ENCODE results near the gene GRIP1. TPM values are rescaled to one million over a fixed set of nuclear protein-coding genes. Genes with fewer than 3 reads are reported as not detected.

The GRIP1 gene
- total and polyA plus RNA-seq, 2 experiments from 2014 or later = 5.1 to 13.7 TPM

GRCh38 chr12:66666481-66666880 is 12.4 kb downstream of the GRIP1 start (continued):
- TF ChIP-seq ZNF462 (CRISPR knock-in tag; IDR thresholded peaks at IDR 0.05) = no peak

DNA sequence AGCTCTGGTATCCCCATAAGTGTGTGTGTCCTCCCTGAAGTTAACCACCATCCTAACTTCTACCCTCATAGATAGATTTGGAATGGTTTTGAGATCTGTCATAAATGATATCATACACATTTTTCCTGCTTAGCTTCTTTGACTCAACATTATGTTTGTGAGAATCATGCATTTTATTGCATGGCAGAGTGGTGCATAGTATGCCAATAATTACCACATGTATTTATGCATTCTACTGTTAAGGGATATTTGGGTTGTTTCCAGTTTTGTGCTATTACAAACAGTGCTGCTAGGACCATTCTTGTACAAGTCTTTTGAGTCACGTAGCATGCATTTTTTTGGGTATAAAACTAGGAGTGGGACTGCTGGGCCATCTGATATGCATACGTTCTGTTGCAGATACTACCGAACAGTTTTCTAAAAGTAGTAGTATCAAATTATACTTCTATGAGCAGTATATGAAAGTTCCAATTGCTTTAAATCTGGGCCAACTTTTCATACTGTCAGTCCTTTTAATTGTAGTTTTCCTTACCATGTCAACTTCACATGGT is 13.4 kb downstream of the GRIP1 start:
- H3K9me3 Mint-ChIP-seq = no peaks in the 10 kb centered on the region
- Histone ChIP-seq H4K20me1 (replicated peaks; ENCODE audit: insufficient read depth) (no peaks in the 10 kb centered on the region), H3K4me2 (no peak overlapping the region), H2AFZ (no peak overlapping the region), H3K79me2 (replicated peaks; ENCODE audit: insufficient read depth) (no peaks in the 10 kb centered on the region), H3K4me3 (no peak overlapping the region), H3K27me3 (ENCODE audit: insufficient read depth) (no peaks in the 10 kb centered on the region), H3K36me3 (ENCODE audit: insufficient read depth) (no peaks in the 10 kb centered on the region), H3K4me1 (ENCODE audit: insufficient read depth) (no peaks in the 10 kb centered on the region), H3F3A (replicated peaks; ENCODE audit: low read depth) (no peaks in the 10 kb centered on the region), H3K9me2 (ENCODE audit: insufficient read depth) (no peaks in the 10 kb centered on the region), H3K27ac (ENCODE audit: low read depth) (no peak overlapping the region)
- no peak for ATAC-seq
- no peaks in the 10 kb centered on the region for H3K36me3 Mint-ChIP-seq (ENCODE audit: low read depth)
- no peak overlapping the region for H3K4me3 Mint-ChIP-seq
- H3K27me3 Mint-ChIP-seq (ENCODE audit: insufficient read depth, low read depth, poor library complexity) = peaks cover 4% of the 10 kb centered on the region
- H3K4me1 Mint-ChIP-seq = peaks cover 15% of the 10 kb centered on the region
- DNase-seq (ENCODE audit: low spot score) = no peak
- no peak overlapping the region for H3K27ac Mint-ChIP-seq
- no peak for TF ChIP-seq STAT1 (IDR thresholded peaks at IDR 0.05; ENCODE audit: unreplicated experiment)
- no peak for TF ChIP-seq EZH2phosphoT487 (IDR thresholded peaks at IDR 0.05; ENCODE audit: unreplicated experiment)
- no peak for TF ChIP-seq CTCF (conservative IDR thresholded peaks at IDR 0.05; ENCODE audit: low read depth in 2 of 2)
- no peak for TF ChIP-seq NANOG (IDR thresholded peaks at IDR 0.05; ENCODE audit: borderline replicate concordance)
- TF ChIP-seq JUNB (IDR thresholded peaks at IDR 0.05; ENCODE audit: unreplicated experiment) = no peak
- no peak for TF ChIP-seq ETS1 (IDR thresholded peaks at IDR 0.05)
- TF ChIP-seq POLR2AphosphoS5 (IDR thresholded peaks at IDR 0.05; ENCODE audit: low read depth) = no peak
- no peak for TF ChIP-seq ZNF331 (CRISPR knock-in tag; IDR thresholded peaks at IDR 0.05; ENCODE audit: low read depth)
- TF ChIP-seq EZH2 (IDR thresholded peaks at IDR 0.05; ENCODE audit: low read depth, unreplicated experiment) = no peak
